GM23338 (cell line): ENCODE data around the gene ANKS1B.

ENCODE experiments used
- CREB1 ChIP-seq: fragments of 250-450 bp; sonication (Bioruptor Pico); IDR thresholded peaks from 2 replicates; pipeline ENCODE4 v1.5.0; 2020; ENCODE audit warnings: low read depth, mild to moderate bottlenecking, moderate library complexity
- CTCF ChIP-seq, 2 experiments: fragments of 200-600 bp in 1 of 2; sonication (generic) in 1 of 2; conservative IDR thresholded peaks; 2 replicates each; pipeline versions ENCODE4 v1.5.1 to v1.6.1; 2016 to 2017; ENCODE audit warnings: antibody characterized with exemption in 2 of 2, low read depth in 2 of 2, mild to moderate bottlenecking in 2 of 2, moderate library complexity in 1 of 2
- ETS1 ChIP-seq: IDR thresholded peaks from 2 replicates; pipeline ENCODE4 v1.6.1; 2016; ENCODE audit warnings: antibody characterized with exemption
- EZH2 ChIP-seq: fragments of 200-600 bp; sonication (generic); IDR thresholded peaks from one replicate; pipeline ENCODE4 v1.8.0; 2017; ENCODE audit warnings: antibody characterized with exemption, mild to moderate bottlenecking, low read depth; ENCODE audit not compliant: unreplicated experiment
- EZH2phosphoT487 ChIP-seq: fragments of 200-600 bp; sonication (generic); IDR thresholded peaks from one replicate; pipeline ENCODE4 v1.8.1; 2018; ENCODE audit warnings: antibody characterized with exemption; ENCODE audit not compliant: unreplicated experiment
- JUNB ChIP-seq: IDR thresholded peaks from one replicate; pipeline ENCODE4 v1.6.1; 2016; ENCODE audit warnings: antibody characterized with exemption; ENCODE audit not compliant: unreplicated experiment
- POLR2AphosphoS5 ChIP-seq: IDR thresholded peaks from 2 replicates; pipeline ENCODE4 v1.6.1; 2016; ENCODE audit warnings: antibody characterized with exemption, low read depth
- REST ChIP-seq: IDR thresholded peaks from one replicate; pipeline ENCODE4 v1.6.1; 2018; ENCODE audit warnings: antibody characterized with exemption; ENCODE audit not compliant: unreplicated experiment
- ZNF114 ChIP-seq: fragments of 250-450 bp; sonication (Bioruptor Pico); IDR thresholded peaks from 2 replicates; pipeline ENCODE4 v1.5.0; 2020; ENCODE audit warnings: mild to moderate bottlenecking, moderate library complexity
- ZNF331 ChIP-seq: fragments of 250-450 bp; sonication (Bioruptor Pico); IDR thresholded peaks from 2 replicates; pipeline ENCODE4 v1.5.0; 2020; ENCODE audit warnings: low read depth, mild to moderate bottlenecking, moderate library complexity
- ZNF462 ChIP-seq: fragments of 250-450 bp; sonication (Bioruptor Pico); IDR thresholded peaks from 2 replicates; pipeline ENCODE4 v1.5.0; 2020; ENCODE audit warnings: mild to moderate bottlenecking, moderate library complexity

GRCh38 chr12:99035803-99036202 lies 948.9 kb downstream of the ANKS1B start:
- TF ChIP-seq CTCF (conservative IDR thresholded peaks at IDR 0.05; ENCODE audit: low read depth in 2 of 2) (no peak), POLR2AphosphoS5 (no peak), EZH2 (no peak), REST (no peak), CREB1 (no peak), ZNF114 (CRISPR knock-in tag) (no peak), EZH2phosphoT487 (no peak), ZNF331 (CRISPR knock-in tag) (no peak), ETS1 (no peak), ZNF462 (CRISPR knock-in tag) (no peak), JUNB (no peak)
